Fibroblast of pulmonary artery (primary cell): Measurements from ENCODE around the gene DCLRE1B.

ENCODE experiments used
- DNase-seq: peaks from one replicate; pipeline ENCODE4 v3.0.0-alpha.2; 2010; ENCODE audit warnings: low read depth
- H3K4me3 ChIP-seq: replicated peaks from 2 replicates; pipeline ENCODE4 v1.5.1; 2011; ENCODE audit warnings: low read depth, mild to moderate bottlenecking, control low read depth, low read length, moderate library complexity
- CTCF ChIP-seq: IDR thresholded peaks from 2 replicates; pipeline ENCODE4 v1.5.1; 2011; ENCODE audit warnings: mild to moderate bottlenecking, control low read depth, low read length, inconsistent platforms; ENCODE audit errors: missing control alignments

Gene DCLRE1B

GRCh38 chr1:113930499-113931161 lies 25.5 kb downstream of the DCLRE1B start:
- DNase-seq: peak; percentile 77
- no peak for TF ChIP-seq CTCF
- peak overlapping the region; percentile 97 for H3K4me3 ChIP-seq

- TF ChIP-seq CTCF: no peak
- H3K4me3 ChIP-seq: peak overlapping the region; percentile 97
- DNase-seq: peak; percentile 57
Observed at GRCh38 chr1:113931451-113931851, 26.3 kb downstream of the DCLRE1B start.

GRCh38 chr1:113934006-113934405 lies 28.9 kb downstream of the DCLRE1B start:
- no peak overlapping the region for H3K4me3 ChIP-seq
- TF ChIP-seq CTCF: no peak
- no peak for DNase-seq

- H3K4me3 ChIP-seq: no peak overlapping the region
- DNase-seq: no peak
- TF ChIP-seq CTCF: no peak
Observed at GRCh38 chr1:113934511-113935055, 29.5 kb downstream of the DCLRE1B start.

DNA sequence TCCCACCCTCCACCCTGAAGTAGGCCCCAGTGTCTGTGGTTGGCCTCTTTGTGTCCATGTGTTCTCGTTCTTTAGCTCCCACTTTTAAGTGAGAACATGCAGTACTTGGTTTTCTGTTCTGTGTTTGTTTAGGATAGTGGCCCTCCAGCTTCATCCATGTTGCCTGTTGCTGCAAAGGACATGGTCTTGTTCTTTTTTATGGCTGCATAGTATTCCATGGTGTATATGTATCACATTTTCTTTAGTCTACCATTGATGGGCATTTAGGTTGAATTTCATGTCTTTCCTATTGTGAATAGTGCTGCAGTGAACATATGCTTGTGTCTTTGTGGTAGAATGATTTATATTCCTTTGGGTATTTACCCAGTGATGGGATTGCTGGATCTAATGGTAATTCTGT lies 30.1 kb downstream of the DCLRE1B start:
- no peak overlapping the region for H3K4me3 ChIP-seq
- no peak for DNase-seq

GRCh38 chr1:113935970-113936369 lies 30.8 kb downstream of the DCLRE1B start:
- no peak for DNase-seq
- no peak for TF ChIP-seq CTCF
- no peak overlapping the region for H3K4me3 ChIP-seq

More for the DNA sequence above, 30.1 kb downstream of the DCLRE1B start:
- TF ChIP-seq CTCF: no peak

- DNase-seq: no peak
- H3K4me3 ChIP-seq: no peak overlapping the region
- TF ChIP-seq CTCF: no peak
Observed at GRCh38 chr1:113937146-113937545, 32.0 kb downstream of the DCLRE1B start.
